Kidney (tissue), 14 donors: ENCODE results near the gene VWA8. TPM values are rescaled to one million over a fixed set of nuclear protein-coding genes. Genes with fewer than 3 reads are reported as not detected.

Experiments used
- DNase-seq, 5 donors: peaks; one replicate each; pipeline ENCODE4 v3.0.0-alpha.2; 2013 to 2020
- FAIRE-seq: peaks from 2 replicates; lab custom pipeline; 2012; peaks lifted over from hg19 to GRCh38; lab: Jason Lieb, UNC
- H3K27ac ChIP-seq, 2 donors: one replicate each; pipeline ENCODE4 v1.7.0; 2013; ENCODE audit warnings: low read depth in 2 of 2, low read length in 2 of 2, inconsistent platforms in 1 of 2
- H3K27me3 ChIP-seq: one replicate; pipeline ENCODE4 v1.7.1; 2013; ENCODE audit warnings: low read length, inconsistent platforms; ENCODE audit not compliant: control insufficient read depth, insufficient read depth
- H3K36me3 ChIP-seq, 3 donors: one replicate each; pipeline versions ENCODE4 v1.7.0 to v1.7.1; 2013; ENCODE audit warnings: low read length in 3 of 3, control low read depth in 1 of 3, inconsistent platforms in 1 of 3; ENCODE audit not compliant: insufficient read depth in 3 of 3, control insufficient read depth in 2 of 3
- H3K4me1 ChIP-seq, 3 donors: one replicate each; pipeline versions ENCODE4 v1.7.0 to v1.7.1; 2013; ENCODE audit warnings: low read length in 3 of 3, inconsistent platforms in 1 of 3, low read depth in 1 of 3; ENCODE audit not compliant: control insufficient read depth in 2 of 3, insufficient read depth in 2 of 3
- H3K4me3 ChIP-seq, 3 donors: one replicate each; pipeline versions ENCODE4 v1.7.0 to v1.8.1; 2013; ENCODE audit warnings: low read length in 3 of 3, control low read depth in 1 of 3, inconsistent platforms in 1 of 3
- H3K9ac ChIP-seq, 3 donors: one replicate each; pipeline versions ENCODE4 v1.7.0 to v1.7.1; 2013; ENCODE audit warnings: low read length in 3 of 3, control low read depth in 1 of 3, inconsistent platforms in 1 of 3
- H3K9me3 ChIP-seq, 3 donors: one replicate each; pipeline versions ENCODE4 v1.7.0 to v1.7.1; 2013; ENCODE audit warnings: low read length in 3 of 3, control low read depth in 1 of 3, inconsistent platforms in 1 of 3; ENCODE audit not compliant: control insufficient read depth in 2 of 3, insufficient read depth in 1 of 3
- CTCF ChIP-seq: IDR thresholded peaks from 3 replicates; pipeline ENCODE4 v1.5.1; 2012; ENCODE audit warnings: mild to moderate bottlenecking, moderate library complexity, borderline replicate concordance; ENCODE audit not compliant: insufficient read depth; ENCODE audit errors: extremely low read depth
- intact Hi-C: fragments of 100-400 bp; cut with DNase I; formaldehyde crosslinking; loops from one replicate; pipeline ENCODE4 v1.11.1; 2022
- polyA plus RNA-seq: library from polyadenylated mRNA; stranded (reverse); fragments of 350-450 nt; fragmentation: Illumina TruSeq; extraction: RNeasy Lipid Tissue Mini Kit (QIAGEN cat#74804); gene quantifications from one replicate; pipeline ENCODE4 v1.2.3, GENCODE V29; 2014; ENCODE audit warnings: low read depth, low replicate concordance; ENCODE audit not compliant: insufficient read depth
- total RNA-seq: library from RNA; stranded (reverse); fragmentation: NEBNext Ultra II Directional; extraction: Animal tissue kit (Norgen Biotek cat#: 25700); gene quantifications from one replicate; pipeline ENCODE4 v1.2.1, GENCODE V29; 2021
- donor health status: control.
- donor health status: control.
- donor health status: control.
- donor health status: control.
- donor health status: control.
- donor health status: DM: yes; HTN: yes; CAD: no.
- donor health status: Normal renal cell carcinoma (clear cell type).

VWA8 gene
- total and polyA plus RNA-seq, 2 donors from 2014 or later = 6.4 to 21.3 TPM

- intact Hi-C loops = no loop called here
- no peak for FAIRE-seq
- Histone ChIP-seq H3K27ac (no peak overlapping the region), H3K9ac (no peak overlapping the region), H3K9me3 (no peaks in the 10 kb centered on the region), H3K4me1 (peaks cover 0 to 5% (median 0%) of the 10 kb centered on the region in 3 donors), H3K4me3 (no peak overlapping the region), H3K27me3 (no peaks in the 10 kb centered on the region), H3K36me3 (no peaks in the 10 kb centered on the region)
- DNase-seq = no peak
- no peak for TF ChIP-seq CTCF
Measured at GRCh38 chr13:41562541-41563178, 398.2 kb downstream of the VWA8 start.

- Histone ChIP-seq H3K4me3 (no peak overlapping the region), H3K9ac (no peak overlapping the region), H3K4me1 (peaks cover 0 to 5% (median 0%) of the 10 kb centered on the region in 3 donors), H3K9me3 (no peaks in the 10 kb centered on the region), H3K36me3 (no peaks in the 10 kb centered on the region), H3K27ac (no peak overlapping the region), H3K27me3 (no peaks in the 10 kb centered on the region)
- no peak for TF ChIP-seq CTCF
- intact Hi-C loops = no loop called here
- FAIRE-seq (no peak), DNase-seq (peak in 2 of 5 donors; percentile 25 to 62)
Measured at GRCh38 chr13:41562083-41562482, 398.8 kb downstream of the VWA8 start.

- no peaks in the 10 kb centered on the region for H3K9me3 ChIP-seq
- DNase-seq (no peak), FAIRE-seq (no peak)
- peaks cover 0 to 5% (median 0%) of the 10 kb centered on the region in 3 donors for H3K4me1 ChIP-seq
- H3K36me3 ChIP-seq = no peaks in the 10 kb centered on the region
- no peak overlapping the region for H3K4me3 ChIP-seq
- no peak overlapping the region for H3K27ac ChIP-seq
- no peak for TF ChIP-seq CTCF
- intact Hi-C loops = no loop called here
- no peaks in the 10 kb centered on the region for H3K27me3 ChIP-seq
- H3K9ac ChIP-seq = no peak overlapping the region
Measured at GRCh38 chr13:41561170-41561569, 399.7 kb downstream of the VWA8 start.
